CD14-positive monocyte (primary cell): Measurements from ENCODE around the gene C2CD2. TPM values are rescaled to one million over a fixed set of nuclear protein-coding genes. Genes with fewer than 3 reads are reported as not detected.

Source experiments
- DNase-seq, 3 donors: peaks; one replicate each; pipeline ENCODE4 v3.0.0-alpha.2; 2011 to 2022
- H2AFZ ChIP-seq: 2 replicates; pipeline ENCODE4 v1.6.0; 2012; ENCODE audit warnings: mild to moderate bottlenecking, low read depth, low read length, inconsistent platforms; ENCODE audit not compliant: insufficient read depth, poor library complexity, severe bottlenecking
- H3K27ac ChIP-seq, 2 donors: 1 replicate in 1 of 2; 2 replicates in 1 of 2; pipeline ENCODE4 v1.5.1; 2012 to 2013; ENCODE audit warnings: low read length in 2 of 2, control low read depth in 1 of 2, inconsistent platforms in 1 of 2, low read depth in 1 of 2, mild to moderate bottlenecking in 1 of 2
- H3K27me3 ChIP-seq, 2 donors: one replicate each; pipeline versions ENCODE4 v1.6.0 to v1.6.1; 2011 to 2013; ENCODE audit warnings: low read length in 2 of 2; ENCODE audit not compliant: control insufficient read depth in 2 of 2, insufficient read depth in 2 of 2
- H3K36me3 ChIP-seq, 2 donors: replicated peaks in 1 of 2; 1 replicate in 1 of 2; 2 replicates in 1 of 2; pipeline versions ENCODE4 v1.5.1 to v1.6.1; 2012 to 2013; ENCODE audit warnings: low read length in 2 of 2, control low read depth in 1 of 2, inconsistent platforms in 1 of 2, mild to moderate bottlenecking in 1 of 2; ENCODE audit not compliant: insufficient read depth in 2 of 2, control insufficient read depth in 1 of 2
- H3K4me1 ChIP-seq, 2 donors: 1 replicate in 1 of 2; 2 replicates in 1 of 2; pipeline versions ENCODE4 v1.5.1 to v1.6.1; 2012 to 2013; ENCODE audit warnings: low read length in 2 of 2, control low read depth in 1 of 2, inconsistent platforms in 1 of 2, mild to moderate bottlenecking in 1 of 2, moderate library complexity in 1 of 2; ENCODE audit not compliant: insufficient read depth in 2 of 2, control insufficient read depth in 1 of 2
- H3K4me2 ChIP-seq: replicated peaks from 2 replicates; pipeline ENCODE3; 2012; ENCODE audit warnings: low read length, moderate library complexity, mild to moderate bottlenecking; ENCODE audit not compliant: poor library complexity, severe bottlenecking; ENCODE audit errors: extremely low read depth
- H3K4me3 ChIP-seq, 3 experiments: fragments of 200-600 bp in 1 of 3; sonication (generic) in 1 of 3; replicated peaks in 1 of 3; 1 replicate in 2 of 3; 2 replicates in 1 of 3; pipeline ENCODE4 v1.5.1; 2011 to 2013; ENCODE audit warnings: low read length in 3 of 3, mild to moderate bottlenecking in 3 of 3, control low read depth in 2 of 3, low read depth in 2 of 3, inconsistent platforms in 1 of 3, moderate library complexity in 1 of 3
- H3K79me2 ChIP-seq: 2 replicates; pipeline ENCODE4 v1.6.0; 2012; ENCODE audit warnings: mild to moderate bottlenecking, control low read depth, inconsistent platforms, low read length, moderate library complexity; ENCODE audit not compliant: insufficient read depth
- H3K9ac ChIP-seq: 2 replicates; pipeline ENCODE4 v1.6.0; 2017; ENCODE audit warnings: low read length, mild to moderate bottlenecking; ENCODE audit not compliant: insufficient read depth, poor library complexity, severe bottlenecking
- H3K9me3 ChIP-seq, 2 donors: replicated peaks in 1 of 2; 1 replicate in 1 of 2; 2 replicates in 1 of 2; pipeline versions ENCODE4 v1.5.1 to v1.6.1; 2012 to 2013; ENCODE audit warnings: low read length in 2 of 2, control low read depth in 1 of 2; ENCODE audit not compliant: control insufficient read depth in 1 of 2, insufficient read depth in 1 of 2
- H4K20me1 ChIP-seq: 2 replicates; pipeline ENCODE4 v1.6.0; 2012; ENCODE audit warnings: mild to moderate bottlenecking, low read length, control low read depth, moderate library complexity; ENCODE audit not compliant: insufficient read depth
- H3K27ac Mint-ChIP-seq, 7 donors: one replicate each; pipeline ENCODE4 v1.8.0; 2020; ENCODE audit warnings: mild to moderate bottlenecking in 7 of 7, mixed read lengths in 7 of 7, moderate library complexity in 6 of 7, inconsistent platforms in 2 of 7
- H3K27me3 Mint-ChIP-seq, 3 donors: one replicate each; pipeline ENCODE4 v1.8.0; 2021 to 2022; ENCODE audit warnings: low read depth in 3 of 3, mild to moderate bottlenecking in 3 of 3, mixed read lengths in 3 of 3, moderate library complexity in 3 of 3, inconsistent platforms in 1 of 3
- H3K36me3 Mint-ChIP-seq, 2 donors: one replicate each; pipeline ENCODE4 v1.8.0; 2020; ENCODE audit warnings: mixed read lengths in 2 of 2, inconsistent platforms in 1 of 2, mild to moderate bottlenecking in 1 of 2
- H3K4me1 Mint-ChIP-seq: one replicate; pipeline ENCODE4 v1.8.0; 2020; ENCODE audit warnings: mild to moderate bottlenecking, mixed read lengths
- H3K4me3 Mint-ChIP-seq, 2 donors: one replicate each; pipeline ENCODE4 v1.8.0; 2020; ENCODE audit warnings: mild to moderate bottlenecking in 2 of 2, mixed read lengths in 2 of 2, moderate library complexity in 1 of 2
- H3K9me3 Mint-ChIP-seq, 7 donors: one replicate each; pipeline ENCODE4 v1.8.0; 2020 to 2022; ENCODE audit warnings: mixed read lengths in 7 of 7, mild to moderate bottlenecking in 6 of 7, moderate library complexity in 6 of 7, inconsistent platforms in 2 of 7
- WGBS: methylation state at CpG from one replicate; pipeline ENCODE4 v1.1.5; 2013; ENCODE audit warnings: missing lambda C conversion rate; ENCODE audit not compliant: insufficient coverage; 5-methylcytosine and 5-hydroxymethylcytosine counted together
- intact Hi-C, 2 donors: fragments of 100-400 bp; cut with micrococcal nuclease; formaldehyde crosslinking; loops; one replicate each; pipeline versions ENCODE4 v1.15.0 to v1.15.1; 2023
- polyA plus RNA-seq, 3 donors: library from polyadenylated mRNA; depleted of rRNA in 1 of 3; unstranded in 2 of 3; stranded (reverse) in 1 of 3; fragments of 300-500 nt in 2 of 3; fragments of >200 nt in 1 of 3; fragmentation: Illumina TruSeq in 2 of 3; gene quantifications; 1 replicate in 2 of 3; 2 replicates in 1 of 3; pipeline ENCODE4 v1.2.3, GENCODE V29; 2012 to 2021
- TF ChIP-seq, protein P1 (sequence below): fragments of 200-600 bp; IDR thresholded peaks from one replicate; pipeline ENCODE4 v1.8.0; 2022; ENCODE audit warnings: antibody characterized with exemption, mild to moderate bottlenecking

The C2CD2 gene
- polyA plus RNA-seq, 3 donors = 1.4 to 17.0 (median 3.8) TPM

DNA sequence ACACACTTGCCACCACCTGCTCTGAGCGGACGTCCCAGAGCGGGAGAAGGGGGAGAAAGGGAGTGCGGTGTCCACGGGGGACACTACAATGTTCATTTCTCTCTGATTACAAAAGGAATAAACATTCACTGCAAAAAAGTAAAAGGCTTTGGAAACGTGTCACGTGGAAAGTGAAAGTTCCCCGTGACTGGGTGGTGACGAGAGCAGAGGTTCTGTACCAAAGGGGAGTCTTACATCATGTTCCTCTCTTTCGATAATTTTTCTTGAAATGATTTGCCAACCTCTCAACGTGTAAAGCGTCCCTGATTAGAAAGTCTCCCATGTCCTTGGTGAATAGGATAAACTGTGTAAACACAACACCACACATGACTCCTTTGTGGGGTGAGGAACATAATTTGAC, 52.7 kb downstream of the C2CD2 start:
- Mint-ChIP-seq H3K36me3 (peaks cover 47 to 50% of the 10 kb centered on the region in 2 donors), H3K4me3 (peak overlapping the region; percentile 43 to 76), H3K27ac (peak overlapping the region; percentile 68 to 88 (median 77)), H3K4me1 (peaks cover 13% of the 10 kb centered on the region), H3K27me3 (peaks cover 0 to 2% (median 0%) of the 10 kb centered on the region in 3 donors), H3K9me3 (no peaks in the 10 kb centered on the region)
- intact Hi-C loops = no loop called here
- Histone ChIP-seq H3K4me2 (peak overlapping the region; percentile 7), H3K4me1 (peaks cover 4 to 7% of the 10 kb centered on the region in 2 donors), H3K36me3 (peaks cover 0 to 26% of the 10 kb centered on the region in 2 donors), H3K9ac (no peak overlapping the region), H3K27ac (peak overlapping the region in 1 of 2 donors; percentile 48), H3K27me3 (no peaks in the 10 kb centered on the region), H3K4me3 (no peak overlapping the region), H2AFZ (peak overlapping the region; percentile 31), H3K79me2 (no peaks in the 10 kb centered on the region), H3K9me3 (no peaks in the 10 kb centered on the region), H4K20me1 (no peaks in the 10 kb centered on the region)
- TF ChIP-seq, protein P1, sequence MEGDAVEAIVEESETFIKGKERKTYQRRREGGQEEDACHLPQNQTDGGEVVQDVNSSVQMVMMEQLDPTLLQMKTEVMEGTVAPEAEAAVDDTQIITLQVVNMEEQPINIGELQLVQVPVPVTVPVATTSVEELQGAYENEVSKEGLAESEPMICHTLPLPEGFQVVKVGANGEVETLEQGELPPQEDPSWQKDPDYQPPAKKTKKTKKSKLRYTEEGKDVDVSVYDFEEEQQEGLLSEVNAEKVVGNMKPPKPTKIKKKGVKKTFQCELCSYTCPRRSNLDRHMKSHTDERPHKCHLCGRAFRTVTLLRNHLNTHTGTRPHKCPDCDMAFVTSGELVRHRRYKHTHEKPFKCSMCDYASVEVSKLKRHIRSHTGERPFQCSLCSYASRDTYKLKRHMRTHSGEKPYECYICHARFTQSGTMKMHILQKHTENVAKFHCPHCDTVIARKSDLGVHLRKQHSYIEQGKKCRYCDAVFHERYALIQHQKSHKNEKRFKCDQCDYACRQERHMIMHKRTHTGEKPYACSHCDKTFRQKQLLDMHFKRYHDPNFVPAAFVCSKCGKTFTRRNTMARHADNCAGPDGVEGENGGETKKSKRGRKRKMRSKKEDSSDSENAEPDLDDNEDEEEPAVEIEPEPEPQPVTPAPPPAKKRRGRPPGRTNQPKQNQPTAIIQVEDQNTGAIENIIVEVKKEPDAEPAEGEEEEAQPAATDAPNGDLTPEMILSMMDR = no peak
- peak; percentile 40 to 64 (median 55) for DNase-seq
- no CpG with 5 or more reads among the region's 12 CpGs for WGBS

DNA sequence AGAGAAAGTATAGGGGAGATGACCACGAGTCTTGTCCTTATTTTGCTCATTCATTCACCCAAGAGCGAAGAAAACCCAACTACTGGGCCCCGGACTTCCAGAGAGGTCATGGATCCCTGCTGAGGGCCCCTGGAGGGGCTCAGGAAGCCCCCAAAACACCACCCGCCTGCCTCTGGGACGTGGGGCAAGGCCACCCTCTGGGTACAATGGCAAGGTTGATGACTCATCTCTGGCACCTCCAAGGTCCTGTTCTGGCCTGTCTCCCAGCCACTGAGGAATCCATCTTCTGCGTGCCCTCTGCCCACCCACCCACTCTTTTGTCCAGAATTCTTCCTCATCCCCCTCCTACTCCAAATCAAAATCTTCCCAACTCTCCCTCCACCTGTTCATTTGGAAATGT, 53.4 kb downstream of the C2CD2 start:
- intact Hi-C loops = no loop called here
- no peaks in the 10 kb centered on the region for H4K20me1 ChIP-seq
- H3K79me2 ChIP-seq = no peaks in the 10 kb centered on the region
- H3K9me3 ChIP-seq = no peaks in the 10 kb centered on the region
- H3K4me1 Mint-ChIP-seq = peaks cover 19% of the 10 kb centered on the region
- no peak overlapping the region for H2AFZ ChIP-seq
- WGBS = 81% methylated on average over 3 of the region's 6 CpGs
- no peaks in the 10 kb centered on the region for H3K9me3 Mint-ChIP-seq
- H3K4me2 ChIP-seq = no peak overlapping the region
- H3K36me3 Mint-ChIP-seq = peaks cover 45 to 51% of the 10 kb centered on the region in 2 donors
- H3K4me3 ChIP-seq = no peak overlapping the region
- DNase-seq = no peak
- TF ChIP-seq, protein P1 = no peak
- peaks cover 0 to 2% (median 0%) of the 10 kb centered on the region in 3 donors for H3K27me3 Mint-ChIP-seq
- peaks cover 0 to 22% of the 10 kb centered on the region in 2 donors for H3K36me3 ChIP-seq
- H3K27ac ChIP-seq = no peak overlapping the region
- peaks cover 4 to 9% of the 10 kb centered on the region in 2 donors for H3K4me1 ChIP-seq
- H3K9ac ChIP-seq = no peak overlapping the region
- no peaks in the 10 kb centered on the region for H3K27me3 ChIP-seq
- peak overlapping the region in 5 of 7 donors; percentile 31 to 80 (median 37) for H3K27ac Mint-ChIP-seq
- H3K4me3 Mint-ChIP-seq = no peak overlapping the region
